Nephron (organoid): ENCODE measurements around the gene ARHGEF7.

Experiments used
- H3K27ac Mint-ChIP-seq, 3 experiments: 2 replicates each; pipeline ENCODE4 v1.8.0; 2020; ENCODE audit warnings: mixed read lengths in 3 of 3, mild to moderate bottlenecking in 2 of 3, moderate library complexity in 1 of 3
- H3K27me3 Mint-ChIP-seq: 2 replicates; pipeline ENCODE4 v1.8.0; 2021; ENCODE audit warnings: low read depth, mild to moderate bottlenecking, moderate library complexity, mixed read lengths
- H3K36me3 Mint-ChIP-seq: 2 replicates; pipeline ENCODE4 v1.8.0; 2020; ENCODE audit warnings: low read depth, mixed read lengths
- H3K4me1 Mint-ChIP-seq: 2 replicates; pipeline ENCODE4 v1.8.0; 2020; ENCODE audit warnings: mixed read lengths
- H3K4me3 Mint-ChIP-seq, 3 experiments: 2 replicates each; pipeline ENCODE4 v1.8.0; 2020; ENCODE audit warnings: mild to moderate bottlenecking in 3 of 3, mixed read lengths in 3 of 3, moderate library complexity in 2 of 3
- H3K9me3 Mint-ChIP-seq: 2 replicates; pipeline ENCODE4 v1.8.0; 2020; ENCODE audit warnings: mixed read lengths
- TF ChIP-seq, protein P1 (sequence below), 3 experiments: fragments of 200-600 bp; sonication (generic); IDR thresholded peaks; one replicate each; pipeline ENCODE4 v1.5.0; 2021; ENCODE audit warnings: antibody characterized with exemption in 3 of 3; ENCODE audit not compliant: unreplicated experiment in 3 of 3

The ARHGEF7 gene

DNA sequence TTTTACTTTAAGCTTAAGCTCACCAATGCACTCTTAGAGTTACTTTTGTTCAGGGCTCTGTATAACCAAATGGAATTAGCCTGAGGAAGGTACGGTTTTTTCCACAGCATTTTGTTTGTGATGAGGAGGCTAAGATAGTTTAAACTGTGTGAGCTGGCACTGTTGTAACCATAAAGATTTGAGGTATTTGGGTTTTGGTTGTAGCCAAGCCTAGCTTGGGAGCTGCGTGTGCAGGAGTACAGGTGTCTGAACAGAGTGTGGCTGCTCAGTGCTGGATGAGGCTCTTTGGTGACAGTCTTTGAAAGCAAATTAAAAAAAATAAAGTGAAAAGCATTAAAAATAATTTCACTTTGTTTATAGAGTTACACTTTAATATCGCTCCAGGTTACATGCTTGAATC lies 56.0 kb downstream of the ARHGEF7 start:
- Mint-ChIP-seq H3K9me3 (no peaks in the 10 kb centered on the region), H3K27me3 (no peaks in the 10 kb centered on the region), H3K27ac (peak overlapping the region in 2 of 3 experiments; percentile 29 to 54), H3K4me3 (no peak overlapping the region), H3K4me1 (peaks cover 79% of the 10 kb centered on the region), H3K36me3 (peaks cover 42% of the 10 kb centered on the region)
- TF ChIP-seq, protein P1, sequence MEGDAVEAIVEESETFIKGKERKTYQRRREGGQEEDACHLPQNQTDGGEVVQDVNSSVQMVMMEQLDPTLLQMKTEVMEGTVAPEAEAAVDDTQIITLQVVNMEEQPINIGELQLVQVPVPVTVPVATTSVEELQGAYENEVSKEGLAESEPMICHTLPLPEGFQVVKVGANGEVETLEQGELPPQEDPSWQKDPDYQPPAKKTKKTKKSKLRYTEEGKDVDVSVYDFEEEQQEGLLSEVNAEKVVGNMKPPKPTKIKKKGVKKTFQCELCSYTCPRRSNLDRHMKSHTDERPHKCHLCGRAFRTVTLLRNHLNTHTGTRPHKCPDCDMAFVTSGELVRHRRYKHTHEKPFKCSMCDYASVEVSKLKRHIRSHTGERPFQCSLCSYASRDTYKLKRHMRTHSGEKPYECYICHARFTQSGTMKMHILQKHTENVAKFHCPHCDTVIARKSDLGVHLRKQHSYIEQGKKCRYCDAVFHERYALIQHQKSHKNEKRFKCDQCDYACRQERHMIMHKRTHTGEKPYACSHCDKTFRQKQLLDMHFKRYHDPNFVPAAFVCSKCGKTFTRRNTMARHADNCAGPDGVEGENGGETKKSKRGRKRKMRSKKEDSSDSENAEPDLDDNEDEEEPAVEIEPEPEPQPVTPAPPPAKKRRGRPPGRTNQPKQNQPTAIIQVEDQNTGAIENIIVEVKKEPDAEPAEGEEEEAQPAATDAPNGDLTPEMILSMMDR (IDR thresholded peaks at IDR 0.05; ENCODE audit: unreplicated experiment in 3 of 3) = no peak

DNA sequence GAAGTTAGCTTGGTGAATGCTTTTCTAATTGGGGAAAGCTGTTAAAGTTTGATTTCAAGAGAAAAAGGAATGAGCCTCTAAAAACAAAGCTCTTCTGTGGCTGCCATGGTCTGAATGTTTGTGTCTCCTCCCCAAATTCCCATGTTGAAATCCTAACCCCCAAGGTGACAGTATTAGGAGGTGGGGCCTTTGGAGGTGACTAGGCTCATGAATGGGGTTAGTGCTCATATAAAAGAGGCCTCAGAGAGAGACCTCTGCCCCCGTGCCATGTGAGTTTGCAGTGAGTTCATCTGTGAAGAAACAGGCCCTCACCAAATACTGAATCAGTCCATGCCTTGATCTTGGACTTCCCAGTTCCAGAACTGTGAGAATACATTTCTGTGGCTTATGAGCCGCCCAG lies 56.5 kb downstream of the ARHGEF7 start:
- Mint-ChIP-seq H3K27me3 (no peaks in the 10 kb centered on the region), H3K27ac (peak overlapping the region in 2 of 3 experiments; percentile 29 to 54), H3K4me3 (no peak overlapping the region), H3K4me1 (peaks cover 77% of the 10 kb centered on the region), H3K9me3 (no peaks in the 10 kb centered on the region), H3K36me3 (peaks cover 38% of the 10 kb centered on the region)
- TF ChIP-seq, protein P1 (IDR thresholded peaks at IDR 0.05; ENCODE audit: unreplicated experiment in 3 of 3) = no peak

DNA sequence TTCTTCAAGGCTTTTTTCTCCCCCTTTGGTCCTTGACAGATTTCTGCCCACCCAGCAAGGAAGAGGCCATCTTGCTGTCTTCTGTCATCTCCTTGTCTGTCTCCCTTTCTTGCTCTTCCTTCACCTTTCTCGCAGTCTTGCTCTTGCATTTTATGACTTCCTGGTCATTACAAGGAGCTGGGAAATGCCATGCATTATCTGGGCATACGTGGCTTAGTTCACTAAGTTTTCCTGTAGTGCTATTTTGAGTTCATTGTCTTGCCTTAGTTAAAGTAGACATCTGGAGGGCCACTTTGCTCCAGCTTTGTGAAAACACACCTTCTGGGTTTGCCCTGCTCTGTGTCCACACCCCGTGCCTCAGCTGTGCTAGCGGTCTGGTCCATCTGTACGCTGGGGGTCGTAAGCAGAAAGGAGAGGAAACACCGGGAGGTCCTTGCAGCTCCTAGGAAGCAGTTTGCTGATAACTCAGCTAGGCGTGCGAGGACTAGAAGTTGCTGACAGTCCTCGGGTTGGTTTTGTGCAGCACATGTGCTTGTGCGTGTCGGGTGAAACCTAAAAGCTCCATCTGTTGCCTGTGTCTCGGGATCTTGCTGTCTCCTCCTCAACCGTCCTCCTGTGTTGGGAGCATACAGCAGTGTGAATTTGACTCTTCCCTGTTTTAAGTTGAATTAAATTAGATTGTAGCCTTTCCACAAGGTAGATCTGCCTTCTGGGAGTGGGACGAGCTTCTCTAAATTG lies 59.4 kb downstream of the ARHGEF7 start:
- no peak overlapping the region for H3K4me3 Mint-ChIP-seq
- peaks cover 24% of the 10 kb centered on the region for H3K36me3 Mint-ChIP-seq
- TF ChIP-seq, protein P1 (IDR thresholded peaks at IDR 0.05; ENCODE audit: unreplicated experiment in 3 of 3) = no peak
- H3K9me3 Mint-ChIP-seq = no peaks in the 10 kb centered on the region
- no peaks in the 10 kb centered on the region for H3K27me3 Mint-ChIP-seq
- peaks cover 71% of the 10 kb centered on the region for H3K4me1 Mint-ChIP-seq
- peak overlapping the region; percentile 23 to 73 (median 57) for H3K27ac Mint-ChIP-seq

DNA sequence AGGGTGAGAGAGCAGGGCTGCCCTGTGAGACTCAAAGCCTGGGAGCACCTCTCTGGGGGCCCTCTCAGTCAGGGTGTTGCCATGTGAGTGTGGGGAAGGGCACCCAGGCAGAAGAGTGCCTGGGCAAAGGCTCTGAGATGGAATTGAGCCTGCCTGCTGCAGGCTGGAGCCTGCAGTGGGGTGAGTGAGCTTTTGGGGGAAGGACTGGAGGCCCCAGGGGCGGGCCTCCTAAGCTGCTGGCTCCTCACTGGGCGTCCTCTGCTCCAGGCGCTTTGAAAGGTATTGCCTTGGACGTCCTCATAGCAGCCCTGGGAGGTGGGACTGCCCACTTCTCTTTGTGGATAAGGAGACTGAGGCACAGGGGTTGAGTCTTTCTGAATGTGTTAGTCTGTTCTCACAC lies 60.3 kb downstream of the ARHGEF7 start:
- peaks cover 74% of the 10 kb centered on the region for H3K4me1 Mint-ChIP-seq
- TF ChIP-seq, protein P1 (IDR thresholded peaks at IDR 0.05; ENCODE audit: unreplicated experiment in 3 of 3) = no peak
- no peaks in the 10 kb centered on the region for H3K9me3 Mint-ChIP-seq
- peak overlapping the region; percentile 23 to 73 (median 57) for H3K27ac Mint-ChIP-seq
- H3K4me3 Mint-ChIP-seq = no peak overlapping the region
- H3K36me3 Mint-ChIP-seq = peaks cover 21% of the 10 kb centered on the region
- no peaks in the 10 kb centered on the region for H3K27me3 Mint-ChIP-seq

GRCh38 chr13:111175935-111176334 lies 60.8 kb downstream of the ARHGEF7 start:
- Mint-ChIP-seq H3K27ac (peak overlapping the region in 2 of 3 experiments; percentile 19 to 46), H3K36me3 (peaks cover 21% of the 10 kb centered on the region), H3K4me1 (peaks cover 77% of the 10 kb centered on the region), H3K9me3 (no peaks in the 10 kb centered on the region), H3K27me3 (no peaks in the 10 kb centered on the region), H3K4me3 (no peak overlapping the region)
- TF ChIP-seq, protein P1 (IDR thresholded peaks at IDR 0.05; ENCODE audit: unreplicated experiment in 3 of 3) = no peak

- no peaks in the 10 kb centered on the region for H3K9me3 Mint-ChIP-seq
- peaks cover 26% of the 10 kb centered on the region for H3K36me3 Mint-ChIP-seq
- TF ChIP-seq, protein P1 (IDR thresholded peaks at IDR 0.05; ENCODE audit: unreplicated experiment in 3 of 3) = no peak
- H3K4me1 Mint-ChIP-seq = peaks cover 78% of the 10 kb centered on the region
- H3K27me3 Mint-ChIP-seq = no peaks in the 10 kb centered on the region
- H3K4me3 Mint-ChIP-seq = no peak overlapping the region
- peak overlapping the region in 1 of 3 experiments; percentile 19 for H3K27ac Mint-ChIP-seq
These were observed 61.3 kb downstream of the ARHGEF7 start for GRCh38 chr13:111176421-111176820.
